ENCODE data around the gene SUMO3.
"Not testable (repeated sequence)": the region's sequence is repeated elsewhere in the genome, so short reads cannot be mapped to it uniquely, and the experiment has no call there.

SUMO3 gene

DNA sequence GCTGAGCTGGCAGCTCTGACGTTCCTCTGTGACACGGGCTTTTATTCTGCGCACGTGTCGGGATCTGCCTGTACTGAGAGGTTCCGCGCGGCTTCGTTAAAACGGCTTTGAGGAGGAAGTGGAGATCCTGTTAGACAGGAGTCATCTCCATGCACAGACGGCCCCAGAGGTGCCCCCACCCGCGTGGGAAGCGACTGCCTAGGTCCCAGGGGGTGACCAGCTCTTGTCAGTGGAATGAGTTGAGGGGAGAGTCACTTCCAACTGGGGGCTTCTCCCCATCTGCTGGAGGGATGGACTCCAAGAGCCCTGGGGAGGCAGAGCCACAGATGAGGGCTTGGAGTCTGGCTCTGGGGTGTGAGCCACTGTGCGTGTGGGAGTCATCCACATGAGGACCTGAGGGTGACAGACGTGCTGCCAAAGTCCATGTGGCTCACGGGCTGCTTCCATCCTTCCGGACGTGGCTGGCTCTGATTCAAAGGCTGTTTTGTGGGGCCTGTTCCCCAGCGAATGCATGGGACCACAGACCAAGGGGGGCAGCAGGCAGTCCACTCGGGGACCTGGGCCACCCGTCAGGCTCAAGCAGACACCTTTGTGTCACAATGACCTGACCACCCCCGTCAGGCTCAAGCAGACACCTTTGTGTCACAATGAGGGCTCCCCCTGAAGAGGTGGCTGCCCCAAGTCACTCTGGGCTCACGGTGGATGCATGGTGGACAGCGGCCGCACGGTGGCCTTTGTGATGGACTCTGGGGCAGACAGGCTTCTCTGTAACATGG lies 28.8 kb upstream of the SUMO3 start:
- no peak for DNase-seq (ENCODE audit: low spot score)

DNA sequence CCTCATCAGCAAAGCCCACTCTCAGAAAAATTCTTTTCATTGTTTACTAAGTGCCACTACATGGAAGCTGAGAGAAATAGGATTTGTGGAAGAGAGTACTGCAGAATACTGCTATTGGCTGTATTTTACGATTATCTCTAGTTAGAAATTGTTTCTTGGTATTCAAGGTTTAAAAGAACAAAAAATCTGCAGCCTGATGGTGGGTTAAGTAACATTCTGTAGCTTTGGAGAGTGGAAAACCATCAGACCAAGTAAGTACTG lies 28.3 kb upstream of the SUMO3 start:
- DNase-seq (ENCODE audit: low spot score): no peak

DNA sequence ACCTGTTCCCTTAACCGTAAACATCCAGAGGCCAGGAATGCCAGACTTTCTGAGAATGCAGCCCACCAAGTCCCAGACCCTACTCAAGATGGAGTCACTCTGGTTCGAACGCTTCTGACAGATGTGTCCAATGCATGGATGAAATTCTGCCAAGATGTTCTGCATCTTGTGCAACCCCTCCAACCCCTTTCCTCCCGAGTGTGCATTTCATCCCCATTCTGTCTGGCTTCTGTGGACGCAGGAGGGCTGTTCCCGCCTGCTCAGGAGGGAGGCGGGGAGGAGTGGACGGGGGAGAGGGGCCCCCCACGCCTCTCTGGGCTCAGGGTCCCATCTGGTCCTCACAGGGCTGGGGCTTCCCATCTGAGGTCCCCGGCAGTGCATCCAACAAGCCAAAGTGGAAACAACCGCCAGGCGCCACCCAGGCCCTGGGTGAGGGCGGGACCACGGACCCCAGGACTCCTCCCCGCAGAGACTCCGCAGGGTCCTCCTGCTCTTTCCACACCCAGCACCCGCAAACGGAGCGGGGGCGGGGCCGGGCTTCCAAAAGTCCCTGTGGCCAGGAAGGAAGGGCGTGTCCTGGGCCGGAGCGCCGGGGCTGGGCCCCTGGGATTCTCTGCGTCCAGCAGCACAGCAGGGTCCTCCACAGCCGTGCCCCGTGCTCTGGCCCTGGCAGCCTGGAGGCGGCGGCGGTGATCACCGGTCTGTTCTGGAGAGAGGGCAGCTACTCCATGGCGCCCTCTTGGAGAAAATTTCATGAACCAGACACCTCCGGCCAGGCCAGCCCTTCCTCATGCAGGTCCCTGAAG lies 27.8 kb upstream of the SUMO3 start:
- peak; percentile 48 for DNase-seq (ENCODE audit: low spot score)

DNA sequence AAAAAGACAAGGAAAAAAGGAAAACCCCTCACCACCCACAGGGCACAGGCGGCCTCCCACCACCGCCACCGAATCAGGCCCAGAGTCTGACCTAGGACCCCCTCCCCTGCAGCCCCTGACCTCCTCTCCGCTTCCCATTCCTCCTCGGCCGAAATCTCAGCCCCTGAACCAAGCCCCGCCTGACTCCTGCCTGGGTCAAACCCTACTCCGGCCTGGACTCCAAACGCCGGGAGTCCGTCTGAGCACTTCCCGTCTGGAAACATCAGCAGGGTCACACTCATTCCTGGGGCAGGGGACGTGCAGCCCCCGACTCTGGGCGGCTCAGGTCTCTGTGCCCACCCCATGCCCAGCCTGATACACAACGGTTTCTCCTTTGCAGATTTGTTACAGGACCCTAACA lies 26.4 kb upstream of the SUMO3 start:
- DNase-seq (ENCODE audit: low spot score): no peak

DNA sequence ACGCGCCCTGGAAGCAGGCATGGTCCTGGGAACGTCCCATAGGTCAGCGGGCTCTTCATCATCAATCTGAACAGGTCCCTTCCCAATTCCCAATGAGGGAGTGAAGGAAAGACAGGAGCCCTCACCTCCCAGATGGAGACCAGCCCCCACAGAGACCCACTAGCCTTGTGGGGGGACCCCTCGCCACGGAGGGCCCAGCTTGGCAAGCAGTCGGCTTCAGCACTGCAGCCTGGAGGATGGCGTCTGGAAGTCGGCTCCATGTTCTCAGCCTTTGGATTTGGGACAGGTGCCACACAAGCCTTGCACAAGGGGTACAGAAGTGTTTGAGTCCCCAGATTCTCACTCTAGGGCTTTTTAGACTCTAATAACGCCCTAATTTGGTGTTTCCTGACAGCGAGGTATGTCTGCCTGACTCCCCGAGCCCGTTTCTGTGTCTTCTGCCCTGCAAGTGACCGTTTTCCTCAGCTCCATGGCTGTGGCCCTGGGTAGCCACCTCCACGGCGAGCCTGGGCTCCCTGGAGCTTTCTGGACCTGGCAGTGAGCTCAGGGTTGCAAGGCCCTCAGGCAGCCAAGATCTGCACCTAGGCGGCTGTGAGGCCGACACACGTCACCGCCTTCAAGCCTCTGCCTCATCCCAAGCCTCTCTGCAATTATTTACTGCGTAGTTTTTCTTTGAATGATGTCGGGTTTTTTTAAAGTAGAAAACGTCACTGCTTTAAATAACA lies 25.0 kb upstream of the SUMO3 start:
- no peak for DNase-seq (ENCODE audit: low spot score)

DNA sequence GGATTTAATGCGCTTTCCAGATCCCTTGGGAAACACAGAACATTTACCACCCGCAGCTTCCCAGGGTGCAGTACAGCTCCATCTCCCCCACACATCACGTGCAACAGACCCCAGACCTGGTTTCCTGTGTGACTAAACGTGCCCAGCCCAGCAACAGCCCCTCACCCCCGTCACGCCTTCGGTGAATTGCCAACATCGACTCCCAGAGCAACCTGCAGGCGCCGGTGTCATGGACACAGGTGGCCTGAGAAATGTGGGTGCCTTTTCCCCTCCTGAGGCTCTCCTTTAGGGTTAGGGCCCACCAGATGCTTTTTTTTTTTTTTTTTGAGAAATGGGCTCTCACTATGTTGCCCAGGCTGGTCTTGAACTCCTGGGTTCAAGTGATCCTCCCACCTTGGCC lies 24.2 kb upstream of the SUMO3 start:
- no peak for DNase-seq (ENCODE audit: low spot score)

DNA sequence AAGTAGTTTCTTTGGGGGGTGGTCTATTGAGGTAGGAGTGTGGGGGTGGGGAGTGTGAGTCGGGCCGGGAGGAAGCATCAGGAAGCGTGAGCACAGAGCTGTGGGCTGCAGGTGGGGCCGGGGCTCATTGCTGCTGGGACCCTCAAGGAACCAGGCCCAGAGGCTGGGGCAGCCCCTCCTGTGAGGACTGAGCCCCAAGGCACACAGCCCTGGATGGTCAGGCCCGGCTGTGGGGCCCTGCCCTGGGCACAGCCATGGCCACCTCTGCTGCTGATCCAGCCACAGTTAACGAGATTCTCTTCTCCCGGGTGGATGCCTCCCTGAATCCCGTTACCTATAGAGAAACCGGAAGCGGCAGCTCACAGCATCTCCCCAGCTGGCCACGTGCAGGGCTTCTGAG lies 22.9 kb upstream of the SUMO3 start:
- DNase-seq (ENCODE audit: low spot score): no peak

DNA sequence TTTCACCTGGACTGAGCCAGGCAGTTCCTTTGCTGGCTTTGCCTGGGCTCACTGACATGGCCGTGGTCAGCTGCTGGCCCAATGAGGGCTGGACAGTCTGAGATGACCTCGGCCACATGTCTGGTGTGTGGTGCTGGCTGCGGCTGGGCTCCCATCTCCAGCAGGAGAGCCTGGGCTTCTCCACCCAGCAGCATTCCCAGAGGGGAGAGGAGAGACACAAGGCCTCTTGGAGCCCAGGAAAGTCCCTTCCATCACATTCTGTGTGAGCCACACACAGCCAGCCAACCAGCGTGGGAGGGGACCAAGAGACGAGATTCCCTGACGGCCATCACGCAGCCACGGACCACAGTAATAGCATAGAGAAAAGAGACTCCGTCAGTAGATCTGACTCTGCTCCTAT lies 21.1 kb upstream of the SUMO3 start:
- DNase-seq (ENCODE audit: low spot score): no peak

DNA sequence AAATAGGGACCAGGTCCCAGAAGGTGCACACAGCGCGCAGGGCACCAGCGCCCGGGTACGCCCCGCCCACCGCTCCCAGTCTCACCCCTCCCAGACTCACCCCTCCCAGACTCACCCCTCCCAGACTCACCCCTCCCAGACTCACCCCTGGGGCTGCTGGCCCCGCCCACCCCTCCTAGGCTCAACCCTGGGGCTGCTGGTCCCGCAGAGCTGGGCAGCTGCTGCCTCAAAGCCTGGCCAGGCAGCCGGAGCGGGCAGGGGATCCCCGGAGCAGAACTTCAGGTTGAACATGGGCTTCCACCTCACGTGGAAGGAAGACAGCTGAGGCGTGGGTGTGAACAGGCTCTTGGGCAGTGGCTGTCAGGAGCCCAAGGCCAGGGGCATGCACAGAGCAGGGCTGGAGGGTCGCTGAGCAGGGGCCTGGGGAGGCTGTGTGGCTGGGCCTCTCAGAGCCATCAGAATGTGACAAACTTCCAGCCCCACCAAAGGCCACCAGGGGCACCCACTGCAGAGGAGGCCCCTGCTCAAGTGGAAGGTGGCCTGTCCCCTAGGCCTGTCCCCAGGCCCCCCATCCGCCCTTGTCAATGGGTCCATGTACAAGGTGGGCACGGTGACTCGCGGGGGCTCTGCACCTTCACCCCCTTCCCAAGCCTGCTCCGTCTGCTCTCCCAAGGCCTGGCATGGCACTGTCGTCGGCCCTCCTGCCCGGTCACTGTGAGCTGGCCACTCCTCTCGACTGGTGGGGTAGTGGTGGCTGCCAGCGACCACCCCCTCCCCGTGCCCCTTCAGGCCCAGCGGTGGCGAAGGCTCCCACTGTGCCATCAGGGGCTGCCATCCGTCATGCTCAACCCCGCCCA lies 20.4 kb upstream of the SUMO3 start:
- DNase-seq (ENCODE audit: low spot score): no peak

DNA sequence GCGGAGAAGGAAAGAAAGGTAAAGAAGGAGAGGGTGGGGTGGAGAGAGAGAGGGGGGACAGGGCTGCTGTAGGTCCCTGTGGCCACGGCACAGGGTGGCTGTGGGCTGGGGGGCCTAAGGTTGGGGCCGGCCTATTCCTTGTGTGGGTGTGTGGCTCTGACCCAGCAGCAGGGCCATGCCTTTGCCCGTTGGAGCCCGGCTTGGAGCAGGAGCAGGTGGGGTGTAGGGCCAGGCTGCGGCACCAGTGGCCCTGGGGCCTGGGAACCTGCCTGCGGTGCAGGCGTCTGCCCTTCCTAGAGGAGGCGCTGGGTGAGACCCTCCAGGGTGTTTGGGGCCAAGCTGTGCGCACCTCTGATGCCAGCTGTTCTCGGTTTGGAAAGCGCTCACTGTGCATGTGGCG lies 19.7 kb upstream of the SUMO3 start:
- no peak for DNase-seq (ENCODE audit: low spot score)

DNA sequence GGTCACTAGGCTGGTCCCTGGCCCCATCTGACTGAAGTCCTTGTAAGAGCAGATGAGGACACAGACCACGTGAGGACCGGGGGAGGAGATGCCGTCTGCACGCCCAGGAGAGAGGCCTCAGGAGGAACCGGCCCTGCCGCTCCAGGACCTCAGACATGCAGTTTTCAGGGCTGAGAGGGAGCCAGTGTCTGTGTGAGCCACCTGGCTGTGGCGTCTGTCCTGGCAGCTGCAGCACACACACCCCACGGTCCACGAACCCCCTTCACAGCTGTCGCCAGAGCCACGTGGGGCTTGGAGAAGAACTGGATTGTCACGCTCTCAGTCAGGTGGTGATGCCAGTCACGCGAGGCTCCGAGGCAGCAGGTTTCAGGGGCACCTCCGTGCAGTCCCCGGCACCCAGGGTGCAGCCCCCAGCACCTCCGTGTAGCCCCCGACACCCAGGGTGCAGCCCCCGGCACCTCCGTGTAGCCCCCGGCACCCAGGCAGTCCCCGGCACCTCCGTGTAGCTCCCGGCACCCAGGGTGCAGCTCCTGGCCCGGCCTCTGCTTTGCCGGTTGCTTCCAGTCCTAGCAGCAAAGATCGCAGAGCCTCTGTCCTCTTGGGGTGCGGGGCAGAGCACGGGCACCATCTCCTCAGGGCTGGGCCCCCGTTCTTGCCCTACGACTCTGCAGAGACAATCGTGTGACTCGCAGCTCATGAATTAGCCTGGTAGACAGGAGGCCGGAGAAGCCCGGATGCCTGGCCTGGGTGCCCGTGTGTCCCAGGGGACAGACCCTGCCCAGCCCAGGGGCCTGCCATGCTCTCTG lies 19.0 kb upstream of the SUMO3 start:
- peak; percentile 22 for DNase-seq (ENCODE audit: low spot score)

DNA sequence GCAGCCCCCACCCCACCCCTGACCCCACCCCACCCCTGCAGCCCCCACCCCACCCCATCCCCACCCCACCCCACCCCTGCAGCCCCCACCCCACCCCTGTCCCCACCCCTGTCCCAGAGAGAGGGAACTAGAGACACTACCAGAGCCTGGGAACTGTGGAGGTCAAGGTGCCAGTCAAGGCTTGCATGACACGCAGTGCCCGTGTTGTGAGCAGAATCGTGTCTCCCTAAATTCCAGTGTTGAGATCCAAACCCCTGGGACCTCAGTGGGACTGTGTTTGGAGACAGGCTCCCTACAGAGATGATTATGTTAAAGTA lies 18.4 kb upstream of the SUMO3 start:
- no peak for DNase-seq (ENCODE audit: low spot score)

DNA sequence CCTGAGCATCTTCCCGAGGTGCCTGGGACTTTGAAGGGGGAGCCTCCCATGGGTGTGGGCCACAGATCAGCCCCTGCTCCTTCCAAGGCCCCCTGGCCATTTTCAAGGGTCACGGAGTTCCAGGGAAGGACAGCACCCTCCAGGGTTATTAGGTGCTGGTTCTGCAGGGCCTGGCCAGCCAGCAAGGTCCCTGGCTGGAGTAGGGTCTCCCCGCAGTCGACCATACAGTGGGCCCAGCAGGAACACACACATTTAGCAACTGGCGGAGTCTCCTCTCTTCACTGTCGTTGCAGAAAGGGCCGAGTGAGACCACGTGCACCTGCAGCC lies 17.7 kb upstream of the SUMO3 start:
- no peak for DNase-seq (ENCODE audit: low spot score)

DNA sequence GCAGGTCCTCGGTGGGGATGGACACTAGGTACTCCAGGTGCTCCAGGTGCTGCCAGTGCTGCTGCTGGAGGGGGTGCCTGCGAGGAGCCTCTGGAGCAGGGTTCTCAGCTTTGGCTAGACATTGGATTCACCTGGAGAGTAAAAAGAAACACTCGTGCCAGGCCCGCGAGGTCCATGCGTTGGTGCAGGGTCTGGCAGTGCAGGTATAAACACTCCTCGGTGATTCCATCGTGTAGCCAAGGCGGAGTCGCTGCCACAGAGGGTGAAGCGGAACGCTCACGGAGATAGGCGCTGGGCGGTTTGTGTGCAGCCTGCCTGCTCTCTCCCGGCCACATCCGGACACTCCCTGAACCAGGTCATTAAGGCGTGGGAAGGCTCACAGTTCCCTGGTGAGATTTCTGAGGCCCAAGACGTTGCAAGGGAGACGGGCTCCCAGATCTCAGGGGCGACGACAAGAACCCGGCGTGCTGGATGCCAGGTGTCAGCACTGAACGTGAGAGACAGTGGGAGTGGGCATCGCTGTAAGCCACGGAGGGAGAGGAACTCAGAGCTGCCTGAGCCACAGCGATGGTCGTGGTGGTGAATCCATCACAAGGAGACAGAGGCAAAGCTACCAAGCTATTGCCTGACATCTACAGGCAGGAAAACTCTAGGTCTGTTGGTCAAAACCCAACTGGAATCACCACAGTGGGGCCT lies 17.2 kb upstream of the SUMO3 start:
- no peak for DNase-seq (ENCODE audit: low spot score)

DNA sequence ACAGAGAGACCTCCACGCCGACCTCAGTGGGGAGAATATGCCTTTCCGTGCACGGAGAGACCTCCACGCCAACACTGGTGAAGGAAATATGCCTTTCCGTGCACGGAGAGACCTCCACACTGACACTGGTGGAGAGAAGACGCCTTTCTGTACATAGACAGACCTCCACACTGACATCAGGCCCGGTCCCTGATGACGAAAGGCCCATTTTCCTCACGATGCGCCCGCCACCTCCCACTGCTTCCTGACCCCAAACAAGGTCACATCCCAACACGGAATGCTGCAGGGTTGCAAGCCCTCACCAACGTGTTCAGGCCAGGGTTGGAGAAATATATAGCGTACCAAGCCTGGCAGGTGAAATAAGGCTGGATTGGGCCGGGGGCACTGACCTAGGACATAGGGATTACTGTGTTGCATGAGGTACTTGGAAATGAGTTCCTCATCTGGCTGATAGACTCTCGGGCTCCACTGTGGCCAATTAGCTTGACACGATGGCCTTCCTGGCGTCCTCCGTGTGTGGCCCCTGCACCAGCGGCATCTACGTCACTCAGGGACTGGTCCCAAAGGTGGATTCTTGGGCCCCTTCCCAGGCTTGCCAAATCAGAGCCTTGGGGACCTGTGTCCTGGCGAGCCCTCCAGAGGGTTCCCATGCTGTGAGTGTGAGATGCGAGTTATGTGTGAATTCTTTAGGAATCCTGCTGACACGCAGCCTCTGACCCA lies 16.5 kb upstream of the SUMO3 start:
- DNase-seq (ENCODE audit: low spot score): no peak

DNA sequence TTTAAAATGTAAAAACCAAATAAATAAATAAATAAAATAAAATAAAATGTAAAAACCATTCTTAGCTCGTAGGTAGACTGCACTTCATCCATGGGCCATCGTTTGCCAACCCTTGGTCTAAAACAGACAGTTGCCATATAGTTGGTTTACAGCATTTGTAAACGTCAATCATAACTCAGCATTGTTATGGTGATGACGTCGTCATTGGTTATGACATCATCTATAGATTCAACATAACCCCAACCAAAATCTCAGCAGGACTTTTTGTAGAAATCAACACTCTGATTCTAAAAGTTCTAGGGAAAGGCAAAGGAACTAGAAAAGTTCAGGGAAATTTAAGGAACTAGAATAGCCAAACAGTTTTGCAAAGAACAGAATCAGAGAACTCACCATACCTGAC lies 15.8 kb upstream of the SUMO3 start:
- DNase-seq (ENCODE audit: low spot score): no peak

DNA sequence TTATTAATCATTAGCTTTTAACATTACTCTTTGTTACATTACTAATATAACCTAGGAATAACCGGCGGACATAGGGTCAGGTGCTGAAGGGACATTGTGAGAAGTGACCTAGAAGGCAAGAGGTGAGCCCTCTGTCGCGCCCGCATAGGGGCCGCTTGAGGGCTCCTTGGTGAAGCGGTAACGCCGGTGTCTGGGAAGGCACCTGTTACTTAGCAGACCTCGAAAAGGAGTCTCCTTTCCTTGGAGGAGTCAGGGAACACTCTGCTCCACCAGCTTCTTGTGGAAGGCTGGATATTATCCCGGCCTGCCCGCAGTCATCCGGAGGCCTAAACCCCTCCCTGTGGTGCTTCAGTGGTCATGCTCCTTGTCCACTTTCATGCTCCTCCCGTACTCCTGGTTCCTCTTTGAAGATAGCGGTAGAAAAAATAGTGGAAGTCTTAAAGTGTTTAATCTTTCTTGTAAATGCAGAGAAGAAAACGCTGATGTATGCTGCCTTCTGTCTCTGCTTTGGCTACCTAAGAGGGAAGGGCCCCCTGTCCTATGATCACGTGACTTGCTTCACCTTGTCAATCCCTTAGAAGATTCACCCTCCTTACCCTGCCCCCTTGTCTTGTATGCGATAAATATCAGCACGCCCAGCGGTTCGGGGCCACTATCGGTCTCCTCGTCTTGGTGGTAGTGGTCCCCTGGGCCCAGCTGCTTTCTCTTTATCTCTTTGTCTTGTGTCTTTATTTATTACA lies 14.8 kb upstream of the SUMO3 start:
- not testable (repeated sequence) for DNase-seq (ENCODE audit: low spot score)

DNA sequence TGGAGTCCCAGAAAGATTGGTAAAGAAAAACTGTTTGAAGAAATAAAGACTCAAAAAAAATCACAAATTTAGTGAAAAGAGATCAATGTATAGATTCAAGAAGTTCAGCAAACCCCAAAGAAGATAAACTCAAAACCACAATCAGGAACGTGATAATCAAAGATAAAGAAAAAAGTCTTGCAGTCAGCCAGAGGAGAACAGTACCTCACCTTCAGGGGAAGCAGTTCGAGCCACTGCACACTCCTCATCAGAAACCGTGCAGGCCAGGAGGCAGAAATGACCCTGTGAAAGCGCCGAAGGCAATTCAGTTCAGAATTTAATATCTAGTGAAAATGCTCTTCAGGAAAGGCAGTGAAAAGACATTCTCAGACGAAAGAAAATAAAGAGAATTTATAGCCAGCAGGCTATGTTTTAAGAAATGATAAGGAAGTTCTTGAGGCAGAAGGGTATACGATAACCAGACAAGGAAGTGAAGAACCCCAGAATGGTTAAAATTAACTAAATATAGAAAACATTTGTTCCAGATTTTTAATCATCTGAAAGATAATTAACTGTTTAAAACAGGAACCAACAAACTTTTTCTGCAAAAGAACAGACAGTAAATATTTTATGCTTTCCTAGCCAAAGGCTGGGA lies 13.5 kb upstream of the SUMO3 start:
- DNase-seq (ENCODE audit: low spot score): no peak

DNA sequence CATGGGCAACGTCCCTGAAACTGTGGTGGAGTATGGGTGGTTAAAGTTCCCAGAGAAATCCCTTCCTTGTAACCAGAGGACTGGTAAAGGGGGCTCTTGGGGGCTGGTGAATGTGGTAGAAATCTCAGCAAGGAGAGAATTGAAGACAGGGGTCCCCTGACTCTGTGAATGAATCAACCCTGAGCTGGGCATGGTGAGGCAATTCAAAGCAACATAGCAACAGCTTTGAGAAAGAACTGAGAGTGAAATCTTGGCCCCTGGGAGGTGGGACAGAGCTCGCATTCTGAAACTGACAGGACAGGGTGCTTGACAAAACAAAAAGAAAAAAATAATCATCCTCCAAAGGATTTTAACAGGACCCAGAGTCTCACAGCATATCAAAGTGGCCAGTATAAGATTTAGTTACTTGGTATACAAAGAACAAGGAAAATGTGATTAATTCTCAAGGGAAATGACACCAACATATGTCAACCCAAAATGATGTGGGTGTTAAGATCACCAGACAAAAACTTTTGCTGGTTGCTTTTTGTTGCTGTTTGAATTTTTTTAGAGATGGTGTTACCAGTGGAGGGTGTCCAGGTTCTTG lies 11.7 kb upstream of the SUMO3 start:
- no peak for DNase-seq (ENCODE audit: low spot score)
